Adrenal gland (tissue), 5 donors: ENCODE results near the gene ENAH.

Experiments used
- CTCF ChIP-seq, 6 experiments: fragments of 450-650 bp in 4 of 6; fragments of 200-600 bp in 2 of 6; sonication (generic) in 1 of 6; IDR thresholded peaks; 1 replicate in 5 of 6; 2 replicates in 1 of 6; pipeline versions ENCODE4 v1.5.1 to v1.8.0; 2016 to 2021; ENCODE audit warnings: antibody characterized with exemption in 6 of 6, mild to moderate bottlenecking in 2 of 6, moderate library complexity in 1 of 6
- POLR2A ChIP-seq, 2 donors: fragments of 450-650 bp; IDR thresholded peaks; one replicate each; pipeline ENCODE4 v1.6.1; 2017; ENCODE audit warnings: antibody characterized with exemption in 2 of 2, mild to moderate bottlenecking in 2 of 2, moderate library complexity in 1 of 2
- donor health status: DM: no; HTN: no; CAD: no.

GRCh38 chr1:225537554-225538251 is 115.2 kb downstream of the ENAH start:
- no peak for TF ChIP-seq CTCF (IDR thresholded peaks at IDR 0.05)
- TF ChIP-seq POLR2A (IDR thresholded peaks at IDR 0.05) = no peak
